ENCODE data around the gene CLPX. TPM values are rescaled to one million over a fixed set of nuclear protein-coding genes. Genes with fewer than 3 reads are reported as not detected.

Gene CLPX
- total RNA-seq, 2 experiments from 2014 or later = 76.7 to 77.4 TPM

GRCh38 chr15:65115542-65115941, 69.6 kb downstream of the CLPX start:
- no peaks in the 10 kb centered on the region for H3K9me3 Mint-ChIP-seq
- TF ChIP-seq CTCF (IDR thresholded peaks at IDR 0.05) = no peak
- H3K4me1 Mint-ChIP-seq (ENCODE audit: low read depth) = no peaks in the 10 kb centered on the region
- no peak for DNase-seq
- no peak overlapping the region for H3K4me3 Mint-ChIP-seq
- CTCF ChIA-PET = interaction anchor here (1.5 to 5.8 kb wide), 2 partner anchors 14 to 82 kb away, joined by 4 to 31 read pairs; no protein-coding TSS in a partner anchor
- ATAC-seq = no peak
- intact Hi-C loops (cut with micrococcal nuclease) = no loop called here
- peaks cover 26% of the 10 kb centered on the region for H3K36me3 Mint-ChIP-seq (ENCODE audit: low read depth)
- no peaks in the 10 kb centered on the region for H3K27me3 Mint-ChIP-seq
- POLR2A ChIA-PET = no interaction called here
- no peak overlapping the region for H3K27ac Mint-ChIP-seq

DNA sequence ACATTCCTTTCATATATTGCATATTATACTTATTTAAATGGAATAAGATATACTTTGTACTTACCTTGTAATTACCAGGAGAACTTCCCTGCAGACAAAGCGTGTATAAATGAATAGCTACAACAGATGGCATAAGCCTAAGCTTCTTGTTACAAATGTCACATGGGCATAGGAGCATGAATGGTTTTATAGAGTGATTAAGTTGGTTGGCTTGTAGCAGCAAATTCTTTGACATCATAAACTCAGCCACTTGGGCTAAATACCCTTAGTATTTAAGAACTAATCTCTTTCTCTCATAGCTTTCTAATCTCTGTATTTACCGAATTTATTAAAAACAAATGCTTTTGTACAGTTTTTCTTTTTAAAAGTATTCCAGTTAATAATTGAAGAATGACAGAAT, 70.1 kb downstream of the CLPX start, which contains the start of gene UBAP1L:
TSS of gene UBAP1L (minus strand) at position 115 of the 400 bp plus-strand sequence. CDS start 8,985 bp downstream, outside the sequence.
- Mint-ChIP-seq H3K9me3 (no peaks in the 10 kb centered on the region), H3K4me1 (ENCODE audit: low read depth) (no peaks in the 10 kb centered on the region), H3K4me3 (no peak within 1 kb of the TSS), H3K36me3 (ENCODE audit: low read depth) (peaks cover 26% of the 10 kb centered on the region), H3K27ac (no peak within 1 kb of the TSS), H3K27me3 (no peaks in the 10 kb centered on the region)
- intact Hi-C loops (cut with micrococcal nuclease) = no loop called here
- DNase-seq (no peak), ATAC-seq (no peak)
- no peak for TF ChIP-seq CTCF (IDR thresholded peaks at IDR 0.05)
- ChIA-PET POLR2A (no interaction called here), CTCF (interaction anchor here (1.3 to 1.7 kb wide), 3 partner anchors 8 to 81 kb away, joined by 4 to 7 read pairs (median 4); no protein-coding TSS in a partner anchor)

GRCh38 chr15:65110676-65111292, 74.4 kb downstream of the CLPX start:
- no peak overlapping the region for H3K4me3 Mint-ChIP-seq
- H3K4me1 Mint-ChIP-seq (ENCODE audit: low read depth) = peaks cover 5% of the 10 kb centered on the region
- DNase-seq (no peak), ATAC-seq (no peak)
- peaks cover 20% of the 10 kb centered on the region for H3K36me3 Mint-ChIP-seq (ENCODE audit: low read depth)
- no peak for TF ChIP-seq CTCF (IDR thresholded peaks at IDR 0.05)
- ChIA-PET CTCF (interaction anchor here (1.8 to 3.0 kb wide), 2 partner anchors 9 to 10 kb away, joined by 3 to 19 read pairs; no protein-coding TSS in a partner anchor), POLR2A (interaction anchor here (0.9 to 2.0 kb wide), 2 partner anchors 77 to 323 kb away, joined by 3 to 5 read pairs; no protein-coding TSS in a partner anchor)
- H3K27me3 Mint-ChIP-seq = no peaks in the 10 kb centered on the region
- intact Hi-C loops (cut with micrococcal nuclease) = no loop called here
- no peaks in the 10 kb centered on the region for H3K9me3 Mint-ChIP-seq
- H3K27ac Mint-ChIP-seq = no peak overlapping the region

- H3K27me3 Mint-ChIP-seq = no peaks in the 10 kb centered on the region
- peak overlapping the region; percentile 52 for H3K27ac Mint-ChIP-seq
- no peak for TF ChIP-seq CTCF (IDR thresholded peaks at IDR 0.05)
- H3K9me3 Mint-ChIP-seq = no peaks in the 10 kb centered on the region
- DNase-seq (no peak), ATAC-seq (no peak)
- POLR2A ChIA-PET = no interaction called here
- intact Hi-C loops (cut with micrococcal nuclease) = no loop called here
- CTCF ChIA-PET = no interaction called here
- peaks cover 5% of the 10 kb centered on the region for H3K4me1 Mint-ChIP-seq (ENCODE audit: low read depth)
- H3K36me3 Mint-ChIP-seq (ENCODE audit: low read depth) = peaks cover 19% of the 10 kb centered on the region
- no peak overlapping the region for H3K4me3 Mint-ChIP-seq
These were observed 79.0 kb downstream of the CLPX start for GRCh38 chr15:65106011-65106590.

- H3K27me3 Mint-ChIP-seq = no peaks in the 10 kb centered on the region
- TF ChIP-seq CTCF (IDR thresholded peaks at IDR 0.05) = no peak
- ChIA-PET CTCF (no interaction called here), POLR2A (no interaction called here)
- no peak overlapping the region for H3K4me3 Mint-ChIP-seq
- H3K9me3 Mint-ChIP-seq = no peaks in the 10 kb centered on the region
- ATAC-seq (no peak), DNase-seq (no peak)
- peaks cover 23% of the 10 kb centered on the region for H3K36me3 Mint-ChIP-seq (ENCODE audit: low read depth)
- intact Hi-C loops (cut with micrococcal nuclease) = no loop called here
- H3K27ac Mint-ChIP-seq = no peak overlapping the region
- peaks cover 5% of the 10 kb centered on the region for H3K4me1 Mint-ChIP-seq (ENCODE audit: low read depth)
These were observed 80.1 kb downstream of the CLPX start for GRCh38 chr15:65105038-65105437.

All from activated CD8-positive, alpha-beta T cell treated with anti-CD3 and anti-CD28 coated beads for 36 hours (primary cell).